Body of pancreas (tissue), 4 donors: Measurements from ENCODE around the gene RAB6A. TPM values are rescaled to one million over a fixed set of nuclear protein-coding genes. Genes with fewer than 3 reads are reported as not detected.
A peak's percentile ranks its signal among the peaks of the same experiment; 100 is the strongest.
"Not testable (repeated sequence)": the region's sequence is repeated elsewhere in the genome, so short reads cannot be mapped to it uniquely, and the experiment has no call there.

Experiments used
- ATAC-seq: fragments of 150-250 bp; one replicate; pipeline ENCODE4 v1.9.1; 2016
- DNase-seq, 4 donors: peaks; one replicate each; pipeline ENCODE4 v3.0.0-alpha.2; 2019
- H3K27ac ChIP-seq, 4 donors: fragments of 200-600 bp; sonication (generic); 1 replicate in 3 of 4; 2 replicates in 1 of 4; pipeline versions ENCODE4 v1.5.1 to v1.6.1; 2016 to 2019; ENCODE audit warnings: mild to moderate bottlenecking in 1 of 4, mixed read lengths in 1 of 4, moderate library complexity in 1 of 4
- H3K27me3 ChIP-seq, 2 donors: fragments of 200-600 bp; sonication (generic); one replicate each; pipeline ENCODE4 v1.6.0; 2016; ENCODE audit warnings: mild to moderate bottlenecking in 1 of 2
- H3K36me3 ChIP-seq, 2 donors: fragments of 200-600 bp; sonication (generic); replicated peaks in 1 of 2; 2 replicates each; pipeline ENCODE4 v1.5.1; 2016; ENCODE audit warnings: low read depth in 2 of 2; ENCODE audit not compliant: insufficient read depth in 1 of 2
- H3K4me1 ChIP-seq: fragments of 200-600 bp; sonication (generic); one replicate; pipeline ENCODE4 v1.6.0; 2016
- H3K4me3 ChIP-seq, 2 donors: fragments of 200-600 bp; sonication (generic); 1 replicate in 1 of 2; 2 replicates in 1 of 2; pipeline ENCODE4 v1.5.1; 2016 to 2019
- H3K9me3 ChIP-seq, 3 donors: fragments of 200-600 bp; sonication (generic); 1 replicate in 2 of 3; 2 replicates in 1 of 3; pipeline ENCODE4 v1.5.1; 2016
- POLR2A ChIP-seq, 3 donors: fragments of 450-650 bp; IDR thresholded peaks; one replicate each; pipeline ENCODE4 v1.6.1; 2016; ENCODE audit warnings: antibody characterized with exemption in 3 of 3, mild to moderate bottlenecking in 2 of 3
- WGBS, 2 donors: methylation state at CpG; one replicate each; pipeline ENCODE4 v1.1.5; 2017; 5-methylcytosine and 5-hydroxymethylcytosine counted together
- intact Hi-C: fragments of 100-400 bp; cut with DNase I; formaldehyde crosslinking; loops from one replicate; pipeline ENCODE4 v1.15.1; 2023
- total RNA-seq, 2 donors: library from RNA; depleted of rRNA; stranded (reverse); fragments of >200 nt; gene quantifications; one replicate each; pipeline ENCODE4 v1.1.0, GENCODE V29; 2016
- TF ChIP-seq, protein P1 (sequence below), 7 experiments: fragments of 450-650 bp in 4 of 7; fragments of 200-600 bp in 3 of 7; sonication (generic) in 3 of 7; IDR thresholded peaks; one replicate each; pipeline ENCODE4 v1.5.1; 2016 to 2019; ENCODE audit warnings: antibody characterized with exemption in 7 of 7

RAB6A gene
- total RNA-seq, 2 donors from 2014 or later = 54.5 to 92.0 TPM

DNA sequence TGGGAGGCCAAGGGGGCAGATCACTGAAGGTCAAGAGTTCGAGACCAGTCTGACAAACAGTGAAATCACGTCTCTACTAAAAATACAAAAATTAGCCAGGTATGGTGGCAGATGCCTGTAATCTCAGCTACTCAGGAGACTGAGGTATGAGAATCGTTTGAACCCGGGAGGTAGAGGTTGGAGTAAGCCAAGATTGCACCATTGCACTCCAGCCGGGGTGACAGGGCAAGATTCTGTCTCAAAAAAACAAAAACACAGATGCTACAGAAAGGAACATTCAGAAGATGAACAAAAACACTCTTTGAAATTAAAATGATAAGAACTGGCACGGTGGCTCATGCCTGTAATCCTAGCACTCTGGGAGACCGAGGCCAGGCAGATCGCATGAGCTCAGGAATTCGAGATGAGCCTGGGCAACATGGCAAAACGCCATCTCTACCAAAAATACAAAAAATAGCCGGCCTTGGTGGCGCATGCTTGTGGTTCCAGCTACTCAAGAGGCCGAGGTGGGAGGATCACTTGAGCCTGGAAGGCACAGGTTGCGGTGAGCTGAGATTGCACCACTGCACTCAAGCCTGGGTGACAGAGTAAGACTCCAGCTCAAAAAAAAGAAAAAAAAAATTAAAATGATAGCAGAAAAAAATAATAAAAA, 8.5 kb downstream of the RAB6A start:
- Histone ChIP-seq H3K9me3 (no peaks in the 10 kb centered on the region), H3K4me1 (peaks cover 51% of the 10 kb centered on the region), H3K27ac (peak overlapping the region in 3 of 4 donors; percentile 39 to 52 (median 51)), H3K27me3 (no peaks in the 10 kb centered on the region), H3K4me3 (no peak overlapping the region), H3K36me3 (no peaks in the 10 kb centered on the region)
- ATAC-seq = peak; percentile 30
- 68 to 75% methylated on average over 14 of the region's 14 CpGs for WGBS, 2 donors
- TF ChIP-seq POLR2A (IDR thresholded peaks at IDR 0.05) = no peak
- TF ChIP-seq, protein P1, sequence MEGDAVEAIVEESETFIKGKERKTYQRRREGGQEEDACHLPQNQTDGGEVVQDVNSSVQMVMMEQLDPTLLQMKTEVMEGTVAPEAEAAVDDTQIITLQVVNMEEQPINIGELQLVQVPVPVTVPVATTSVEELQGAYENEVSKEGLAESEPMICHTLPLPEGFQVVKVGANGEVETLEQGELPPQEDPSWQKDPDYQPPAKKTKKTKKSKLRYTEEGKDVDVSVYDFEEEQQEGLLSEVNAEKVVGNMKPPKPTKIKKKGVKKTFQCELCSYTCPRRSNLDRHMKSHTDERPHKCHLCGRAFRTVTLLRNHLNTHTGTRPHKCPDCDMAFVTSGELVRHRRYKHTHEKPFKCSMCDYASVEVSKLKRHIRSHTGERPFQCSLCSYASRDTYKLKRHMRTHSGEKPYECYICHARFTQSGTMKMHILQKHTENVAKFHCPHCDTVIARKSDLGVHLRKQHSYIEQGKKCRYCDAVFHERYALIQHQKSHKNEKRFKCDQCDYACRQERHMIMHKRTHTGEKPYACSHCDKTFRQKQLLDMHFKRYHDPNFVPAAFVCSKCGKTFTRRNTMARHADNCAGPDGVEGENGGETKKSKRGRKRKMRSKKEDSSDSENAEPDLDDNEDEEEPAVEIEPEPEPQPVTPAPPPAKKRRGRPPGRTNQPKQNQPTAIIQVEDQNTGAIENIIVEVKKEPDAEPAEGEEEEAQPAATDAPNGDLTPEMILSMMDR (IDR thresholded peaks at IDR 0.05) = no peak
- intact Hi-C loops = no loop called here
- peak in 1 of 4 donors; percentile 19 for DNase-seq

DNA sequence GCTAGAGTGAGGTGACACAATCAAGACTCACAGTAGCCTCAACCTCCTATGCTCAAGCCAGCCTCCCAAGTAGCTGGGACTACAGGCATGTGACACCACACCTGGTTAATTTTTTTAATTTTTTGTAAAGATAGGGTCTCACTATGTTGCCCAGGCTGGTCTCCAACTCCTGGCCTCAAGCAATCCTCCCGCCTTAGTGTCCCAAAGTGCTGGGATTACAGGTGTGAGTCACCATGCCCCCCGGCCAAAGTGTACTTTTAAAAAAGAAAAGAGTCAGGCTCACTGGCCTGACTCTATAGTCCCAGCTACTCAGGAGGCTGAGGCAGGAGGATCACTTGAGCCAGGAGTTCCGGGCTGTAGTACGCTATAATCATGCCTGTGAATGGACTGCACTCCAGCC, 10.0 kb downstream of the RAB6A start:
- H3K9me3 ChIP-seq, intact Hi-C loops, H3K27me3 ChIP-seq, H3K4me3 ChIP-seq, ATAC-seq, H3K27ac ChIP-seq, DNase-seq, H3K36me3 ChIP-seq: not testable (repeated sequence)
- peaks cover 45% of the 10 kb centered on the region for H3K4me1 ChIP-seq
- 93 to 95% methylated on average over 4 of the region's 4 CpGs for WGBS, 2 donors

DNA sequence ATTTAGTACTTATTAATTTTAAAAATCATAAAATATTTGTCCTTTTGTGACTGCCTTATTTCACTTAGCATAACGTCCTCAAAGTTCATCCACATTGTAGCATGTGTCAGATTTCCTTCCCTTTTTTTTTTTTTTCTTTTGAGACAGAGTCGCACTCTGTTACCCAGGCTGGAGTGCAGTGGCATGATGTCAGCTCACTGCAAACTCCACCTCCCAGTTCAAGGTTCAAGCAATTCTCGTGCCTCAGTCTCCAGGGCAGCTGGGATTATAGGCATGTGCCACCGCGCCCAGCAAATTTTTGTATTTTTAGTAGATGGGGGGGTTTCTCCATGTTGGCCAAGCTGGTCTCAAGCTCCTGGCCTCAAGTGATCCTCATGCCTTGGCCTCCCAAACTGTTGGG, 10.6 kb downstream of the RAB6A start:
- H3K27ac ChIP-seq = no peak overlapping the region
- no peaks in the 10 kb centered on the region for H3K9me3 ChIP-seq
- ATAC-seq = no peak
- no peaks in the 10 kb centered on the region for H3K27me3 ChIP-seq
- no peak for TF ChIP-seq POLR2A (IDR thresholded peaks at IDR 0.05)
- TF ChIP-seq, protein P1 (IDR thresholded peaks at IDR 0.05) = no peak
- DNase-seq = peak in 1 of 4 donors; percentile 14
- H3K36me3 ChIP-seq = no peaks in the 10 kb centered on the region
- WGBS, 2 donors = 53 to 66% methylated on average over 5 of the region's 5 CpGs
- peaks cover 42% of the 10 kb centered on the region for H3K4me1 ChIP-seq
- no peak overlapping the region for H3K4me3 ChIP-seq
- intact Hi-C loops = no loop called here

DNA sequence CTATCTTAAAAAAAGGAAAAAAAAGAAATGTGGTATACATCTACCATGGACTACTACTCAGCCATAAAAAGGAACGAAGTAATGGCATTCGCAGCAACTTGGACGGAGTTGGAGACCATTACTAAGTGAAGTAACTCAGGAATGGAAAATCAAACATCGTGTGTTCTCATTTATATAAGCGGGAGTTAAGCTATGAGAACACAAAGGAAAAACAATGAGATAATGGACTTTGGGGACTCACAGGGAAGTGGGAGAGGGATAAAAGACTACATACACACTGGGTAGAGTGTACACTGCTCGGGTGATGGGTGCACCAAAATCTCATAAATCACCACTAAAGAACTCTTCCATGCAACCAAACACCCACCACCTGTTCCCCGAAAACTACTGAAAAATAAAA, 11.8 kb downstream of the RAB6A start:
- Histone ChIP-seq H3K36me3 (no peaks in the 10 kb centered on the region), H3K4me1 (peaks cover 36% of the 10 kb centered on the region), H3K4me3 (no peak overlapping the region), H3K9me3 (no peaks in the 10 kb centered on the region), H3K27me3 (no peaks in the 10 kb centered on the region), H3K27ac (no peak overlapping the region)
- ATAC-seq (no peak), DNase-seq (no peak)
- intact Hi-C loops = no loop called here
- no peak for TF ChIP-seq POLR2A (IDR thresholded peaks at IDR 0.05)
- TF ChIP-seq, protein P1 (IDR thresholded peaks at IDR 0.05) = no peak
- WGBS, 2 donors = 86 to 88% methylated on average over 7 of the region's 7 CpGs

DNA sequence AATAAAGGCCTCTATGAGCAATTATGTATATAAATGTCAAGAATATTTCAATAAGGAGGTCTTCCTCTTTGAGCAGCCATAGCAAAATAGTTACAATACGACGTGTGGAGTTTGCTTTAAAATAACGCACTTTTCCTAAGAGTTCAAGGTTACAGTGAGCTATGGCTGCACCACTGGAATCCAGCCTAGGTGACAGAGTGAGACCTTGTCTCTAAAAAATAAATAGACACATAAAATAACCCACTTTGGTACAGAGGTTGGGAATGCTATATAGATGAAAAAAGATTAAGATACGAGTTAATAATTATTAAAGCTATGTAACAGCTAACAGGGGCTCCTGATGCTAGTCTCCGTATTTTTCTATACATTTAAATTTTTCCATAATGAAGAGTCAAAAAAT, 12.6 kb downstream of the RAB6A start:
- no peak overlapping the region for H3K27ac ChIP-seq
- DNase-seq = no peak
- H3K4me1 ChIP-seq = peaks cover 30% of the 10 kb centered on the region

More for the DNA sequence above, 12.6 kb downstream of the RAB6A start:
- Histone ChIP-seq H3K9me3 (no peaks in the 10 kb centered on the region), H3K27me3 (no peaks in the 10 kb centered on the region), H3K36me3 (no peaks in the 10 kb centered on the region), H3K4me3 (no peak overlapping the region)
- no peak for ATAC-seq
- 54 to 59% methylated on average over 5 of the region's 5 CpGs for WGBS, 2 donors
- TF ChIP-seq POLR2A (IDR thresholded peaks at IDR 0.05) = no peak
- TF ChIP-seq, protein P1 (IDR thresholded peaks at IDR 0.05) = no peak
- intact Hi-C loops = no loop called here
